Type B pancreatic cell (in vitro differentiated cells): ENCODE data around the gene TLR7. TPM values are rescaled to one million over a fixed set of nuclear protein-coding genes. Genes with fewer than 3 reads are reported as not detected.

Source experiments
- DNase-seq: peaks from one replicate; pipeline ENCODE4 v3.0.0; 2021; ENCODE audit warnings: mixed read lengths; ENCODE audit not compliant: unreplicated experiment; ENCODE audit errors: extremely low spot score
- H3K27ac Mint-ChIP-seq: 2 replicates; pipeline ENCODE4 v1.8.0; 2021; ENCODE audit warnings: mild to moderate bottlenecking, mixed read lengths
- H3K27me3 Mint-ChIP-seq: 2 replicates; pipeline ENCODE4 v1.8.0; 2021; ENCODE audit warnings: mixed read lengths
- H3K36me3 Mint-ChIP-seq: 2 replicates; pipeline ENCODE4 v1.8.0; 2021; ENCODE audit warnings: mixed read lengths
- H3K4me1 Mint-ChIP-seq: one replicate; pipeline ENCODE4 v1.8.0; 2021; ENCODE audit warnings: mixed read lengths; ENCODE audit not compliant: unreplicated experiment
- H3K4me3 Mint-ChIP-seq: 2 replicates; pipeline ENCODE4 v1.8.0; 2021; ENCODE audit warnings: mild to moderate bottlenecking, mixed read lengths
- H3K9me3 Mint-ChIP-seq: 2 replicates; pipeline ENCODE4 v1.8.0; 2021; ENCODE audit warnings: mixed read lengths
- total RNA-seq: library from RNA; stranded (reverse); gene quantifications from 2 replicates; pipeline ENCODE4 v1.2.1, GENCODE V29; 2021; ENCODE audit warnings: low replicate concordance
- TF ChIP-seq, protein P1 (sequence below): fragments of 200-600 bp; sonication (generic); conservative IDR thresholded peaks from 2 replicates; pipeline ENCODE4 v1.5.0; 2021; ENCODE audit warnings: antibody characterized with exemption, mild to moderate bottlenecking

TLR7 gene
- total RNA-seq, 1 donor from 2014 or later = 0.05 TPM

DNA sequence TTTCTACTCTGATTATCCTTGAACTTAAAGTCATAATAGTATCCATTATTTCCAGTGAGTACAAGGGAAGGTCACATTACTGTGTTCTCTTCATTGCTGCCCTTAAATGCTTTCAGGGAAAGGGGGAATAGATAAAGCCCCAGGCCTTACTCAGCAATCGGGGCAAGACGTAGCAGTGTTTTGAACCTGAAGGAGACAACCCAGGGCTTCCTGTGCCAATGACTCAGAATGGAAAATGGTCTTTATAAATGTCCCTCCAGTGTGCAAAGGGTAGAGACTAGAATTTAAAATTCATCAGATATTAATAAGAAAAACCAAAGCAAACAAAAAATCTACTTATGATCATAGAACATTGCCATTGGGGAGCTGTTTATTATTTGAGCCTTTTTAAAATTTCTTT is 63.3 kb downstream of the TLR7 start:
- no peak overlapping the region for H3K27ac Mint-ChIP-seq
- no peaks in the 10 kb centered on the region for H3K4me1 Mint-ChIP-seq
- no peak for DNase-seq
- no peaks in the 10 kb centered on the region for H3K36me3 Mint-ChIP-seq
- H3K27me3 Mint-ChIP-seq = no peaks in the 10 kb centered on the region
- TF ChIP-seq, protein P1, sequence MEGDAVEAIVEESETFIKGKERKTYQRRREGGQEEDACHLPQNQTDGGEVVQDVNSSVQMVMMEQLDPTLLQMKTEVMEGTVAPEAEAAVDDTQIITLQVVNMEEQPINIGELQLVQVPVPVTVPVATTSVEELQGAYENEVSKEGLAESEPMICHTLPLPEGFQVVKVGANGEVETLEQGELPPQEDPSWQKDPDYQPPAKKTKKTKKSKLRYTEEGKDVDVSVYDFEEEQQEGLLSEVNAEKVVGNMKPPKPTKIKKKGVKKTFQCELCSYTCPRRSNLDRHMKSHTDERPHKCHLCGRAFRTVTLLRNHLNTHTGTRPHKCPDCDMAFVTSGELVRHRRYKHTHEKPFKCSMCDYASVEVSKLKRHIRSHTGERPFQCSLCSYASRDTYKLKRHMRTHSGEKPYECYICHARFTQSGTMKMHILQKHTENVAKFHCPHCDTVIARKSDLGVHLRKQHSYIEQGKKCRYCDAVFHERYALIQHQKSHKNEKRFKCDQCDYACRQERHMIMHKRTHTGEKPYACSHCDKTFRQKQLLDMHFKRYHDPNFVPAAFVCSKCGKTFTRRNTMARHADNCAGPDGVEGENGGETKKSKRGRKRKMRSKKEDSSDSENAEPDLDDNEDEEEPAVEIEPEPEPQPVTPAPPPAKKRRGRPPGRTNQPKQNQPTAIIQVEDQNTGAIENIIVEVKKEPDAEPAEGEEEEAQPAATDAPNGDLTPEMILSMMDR = no peak
- H3K9me3 Mint-ChIP-seq = no peaks in the 10 kb centered on the region
- no peak overlapping the region for H3K4me3 Mint-ChIP-seq

- Mint-ChIP-seq H3K36me3 (no peaks in the 10 kb centered on the region), H3K27me3 (no peaks in the 10 kb centered on the region), H3K9me3 (no peaks in the 10 kb centered on the region), H3K4me3 (no peak overlapping the region), H3K27ac (no peak overlapping the region), H3K4me1 (no peaks in the 10 kb centered on the region)
- TF ChIP-seq, protein P1 = no peak
- DNase-seq = no peak
Observed at GRCh38 chrX:12932244-12932643, 65.4 kb downstream of the TLR7 start.

DNA sequence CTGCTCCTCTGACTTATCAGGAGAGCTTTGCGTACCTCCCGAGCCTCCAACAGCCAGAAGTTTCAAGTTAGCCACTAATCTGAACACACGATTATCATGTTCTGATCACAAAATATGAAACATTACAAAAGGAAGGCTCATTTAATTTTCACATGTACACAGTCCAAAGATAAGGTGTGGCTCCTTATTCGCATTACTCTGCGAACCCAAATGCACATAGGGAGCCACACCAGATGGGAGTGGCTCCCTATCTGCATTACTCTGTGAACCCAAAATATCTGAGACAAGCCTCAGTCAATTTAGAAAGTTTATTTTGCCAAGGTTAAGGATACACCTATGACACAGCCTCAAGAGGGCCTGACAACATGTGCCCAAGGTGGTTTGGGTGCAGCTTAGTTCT is 68.0 kb downstream of the TLR7 start:
- no peaks in the 10 kb centered on the region for H3K36me3 Mint-ChIP-seq
- TF ChIP-seq, protein P1 = no peak
- DNase-seq = no peak
- no peaks in the 10 kb centered on the region for H3K27me3 Mint-ChIP-seq
- H3K4me1 Mint-ChIP-seq = no peaks in the 10 kb centered on the region
- no peaks in the 10 kb centered on the region for H3K9me3 Mint-ChIP-seq
- H3K4me3 Mint-ChIP-seq = no peak overlapping the region
- H3K27ac Mint-ChIP-seq = no peak overlapping the region

- H3K27me3 Mint-ChIP-seq = no peaks in the 10 kb centered on the region
Observed at GRCh38 chrX:12936947-12937346, 70.1 kb downstream of the TLR7 start.

More at GRCh38 chrX:12936947-12937346, 70.1 kb downstream of the TLR7 start:
- Mint-ChIP-seq H3K4me3 (no peak overlapping the region), H3K4me1 (no peaks in the 10 kb centered on the region), H3K9me3 (peaks cover 6% of the 10 kb centered on the region), H3K27ac (no peak overlapping the region), H3K36me3 (no peaks in the 10 kb centered on the region)
- DNase-seq = no peak
- TF ChIP-seq, protein P1 = no peak

Other genes starting within 250 kb of the TLR7 start
- 44.0 and 51.7 TPM in 2 replicates for gene PRPS2, start 75.7 kb upstream of the TLR7 start, total RNA-seq
- not detected in 2 replicates for gene TLR8, start 39.5 kb downstream of the TLR7 start, total RNA-seq
- 1,981 and 2,322 TPM in 2 replicates for gene TMSB4X, start 108.0 kb downstream of the TLR7 start, total RNA-seq
- 0.67 TPM in 1 of 2 replicates, not detected in the other for gene FAM9C, start 177.5 kb downstream of the TLR7 start, total RNA-seq